Measurements from ENCODE around the gene MED13.

- TF ChIP-seq POLR2A (IDR thresholded peaks at IDR 0.05) = no peak
- no peak for TF ChIP-seq CTCF (IDR thresholded peaks at IDR 0.05)
These were observed 2.8 kb downstream of the MED13 start for GRCh38 chr17:62062302-62062701.
